HTR-8/SVneo (cell line): ENCODE measurements around the gene RBMXL3.
A peak's percentile ranks its signal among the peaks of the same experiment; 100 is the strongest.

Experiments
- DNase-seq: peaks from one replicate; pipeline ENCODE4 v3.0.0; 2011; ENCODE audit warnings: low spot score, mixed read lengths; ENCODE audit not compliant: insufficient read length
- FAIRE-seq: peaks from 2 replicates; lab custom pipeline; 2011; peaks lifted over from hg19 to GRCh38; lab: Jason Lieb, UNC

RBMXL3 gene

GRCh38 chrX:115232933-115233496, 43.8 kb downstream of the RBMXL3 start:
- FAIRE-seq = no peak
- no peak for DNase-seq

GRCh38 chrX:115233497-115234455, 44.6 kb downstream of the RBMXL3 start, which contains the start of gene LRCH2:
TSS of gene LRCH2 (minus strand) at chrX:115234096. CDS start at chrX:115234041, 55 bp downstream.
- DNase-seq (peak; percentile 11), FAIRE-seq (no peak)

GRCh38 chrX:115234461-115234860, 45.3 kb downstream of the RBMXL3 start:
- FAIRE-seq = no peak

GRCh38 chrX:115236560-115236959, 47.4 kb downstream of the RBMXL3 start:
- FAIRE-seq = no peak
- DNase-seq = no peak

More at GRCh38 chrX:115234461-115234860, 45.3 kb downstream of the RBMXL3 start:
- no peak for DNase-seq

GRCh38 chrX:115237056-115237455, 47.8 kb downstream of the RBMXL3 start:
- no peak for DNase-seq
- no peak for FAIRE-seq
